ENCODE results near the gene DMXL1. TPM values are rescaled to one million over a fixed set of nuclear protein-coding genes. Genes with fewer than 3 reads are reported as not detected.
A peak's percentile ranks its signal among the peaks of the same experiment; 100 is the strongest.

DMXL1 gene
- total RNA-seq, 2 experiments from 2014 or later = 28.4 to 29.1 TPM

DNA sequence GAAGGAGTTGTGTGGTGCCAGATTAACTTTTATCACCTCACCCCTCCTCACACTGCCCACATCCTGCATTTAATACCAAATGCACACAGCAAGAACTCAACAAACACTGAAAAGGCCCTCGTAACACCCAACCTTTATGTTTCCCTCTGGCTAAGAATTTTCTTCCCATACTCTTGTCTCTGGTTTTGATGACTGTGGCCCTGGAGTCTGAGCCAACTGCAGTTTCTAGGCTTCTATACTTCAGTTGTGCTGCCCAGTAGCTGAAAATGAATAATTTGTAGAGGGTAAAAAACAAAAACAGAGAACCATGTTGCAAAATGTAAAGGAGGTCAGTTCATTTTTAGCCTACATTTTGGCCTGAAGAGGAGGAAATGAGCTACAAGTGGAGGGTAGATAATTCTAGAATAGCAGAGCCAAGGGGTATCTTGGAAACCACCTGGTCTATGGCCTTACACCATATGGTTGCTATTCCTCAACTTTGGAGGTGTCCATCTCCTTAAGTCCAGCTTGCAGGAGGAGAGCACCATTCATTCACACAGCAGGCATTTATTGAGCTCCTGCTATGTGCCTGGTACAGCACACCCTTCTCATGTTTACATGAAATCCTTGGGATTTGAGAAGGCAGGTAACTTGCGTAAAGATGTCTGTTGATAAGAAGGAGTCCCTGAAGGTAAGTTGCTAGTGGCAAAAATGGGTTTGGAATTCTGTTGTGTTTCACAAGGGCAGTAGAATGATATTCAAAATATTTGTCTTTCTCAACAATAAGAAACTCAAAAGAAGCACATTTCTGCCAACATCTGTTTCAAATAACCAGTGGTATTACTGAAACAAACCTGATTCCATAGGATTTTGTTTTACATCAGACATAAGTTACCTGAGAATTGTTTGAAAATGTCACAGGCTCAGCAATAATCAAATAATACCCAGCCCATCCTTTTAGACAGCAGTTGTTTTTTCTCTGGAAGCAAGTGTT, 201.2 kb downstream of the DMXL1 start:
- intact Hi-C loops (cut with DNase I, micrococcal nuclease) = loop anchor here (2.0 to 5.0 kb wide), 2 partner anchors 33 to 70 kb away; no protein-coding TSS in a partner anchor
- TF ChIP-seq, protein P1, sequence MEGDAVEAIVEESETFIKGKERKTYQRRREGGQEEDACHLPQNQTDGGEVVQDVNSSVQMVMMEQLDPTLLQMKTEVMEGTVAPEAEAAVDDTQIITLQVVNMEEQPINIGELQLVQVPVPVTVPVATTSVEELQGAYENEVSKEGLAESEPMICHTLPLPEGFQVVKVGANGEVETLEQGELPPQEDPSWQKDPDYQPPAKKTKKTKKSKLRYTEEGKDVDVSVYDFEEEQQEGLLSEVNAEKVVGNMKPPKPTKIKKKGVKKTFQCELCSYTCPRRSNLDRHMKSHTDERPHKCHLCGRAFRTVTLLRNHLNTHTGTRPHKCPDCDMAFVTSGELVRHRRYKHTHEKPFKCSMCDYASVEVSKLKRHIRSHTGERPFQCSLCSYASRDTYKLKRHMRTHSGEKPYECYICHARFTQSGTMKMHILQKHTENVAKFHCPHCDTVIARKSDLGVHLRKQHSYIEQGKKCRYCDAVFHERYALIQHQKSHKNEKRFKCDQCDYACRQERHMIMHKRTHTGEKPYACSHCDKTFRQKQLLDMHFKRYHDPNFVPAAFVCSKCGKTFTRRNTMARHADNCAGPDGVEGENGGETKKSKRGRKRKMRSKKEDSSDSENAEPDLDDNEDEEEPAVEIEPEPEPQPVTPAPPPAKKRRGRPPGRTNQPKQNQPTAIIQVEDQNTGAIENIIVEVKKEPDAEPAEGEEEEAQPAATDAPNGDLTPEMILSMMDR (IDR thresholded peaks at IDR 0.05) = no peak
- Mint-ChIP-seq H3K4me1 (ENCODE audit: low read depth) (peaks cover 79% of the 10 kb centered on the region), H3K36me3 (ENCODE audit: low read depth) (peaks cover 60% of the 10 kb centered on the region), H3K27ac (peak overlapping the region; percentile 97), H3K9me3 (no peaks in the 10 kb centered on the region), H3K27me3 (no peaks in the 10 kb centered on the region), H3K4me3 (peak overlapping the region; percentile 99)
- H3K9me3 ChIP-seq (ENCODE audit: control insufficient read depth in 1 of 2, insufficient read depth in 1 of 2, low read length in 2 of 2) = no peaks in the 10 kb centered on the region
- H3K4me3 ChIP-seq (ENCODE audit: low read length) = peak overlapping the region; percentile 69
- POLR2A ChIA-PET = interaction anchor here (0.5 to 7.8 kb wide), 13 partner anchors 8 to 79 kb away, joined by 3 to 116 read pairs (median 6); no protein-coding TSS in a partner anchor
- peaks cover 8% of the 10 kb centered on the region for H3K36me3 ChIP-seq (ENCODE audit: insufficient read depth, low read length)
- DNase-seq = peak in 4 of 14 experiments; percentile 31 to 73 (median 42)
- ATAC-seq (ENCODE audit: poor library complexity) = no peak
- H3K4me1 ChIP-seq (ENCODE audit: insufficient read depth, low read length) = peaks cover 65% of the 10 kb centered on the region
- H3K27ac ChIP-seq (ENCODE audit: low read depth in 1 of 2, low read length in 2 of 2) = peak overlapping the region; percentile 67 to 84
- H3K27me3 ChIP-seq (ENCODE audit: control insufficient read depth in 1 of 2, insufficient read depth in 2 of 2, low read length in 2 of 2) = no peaks in the 10 kb centered on the region
- CTCF ChIA-PET = interaction anchor here (0.7 to 3.8 kb wide), 7 partner anchors 31 to 250 kb away, joined by 3 to 10 read pairs (median 4); no protein-coding TSS in a partner anchor

DNA sequence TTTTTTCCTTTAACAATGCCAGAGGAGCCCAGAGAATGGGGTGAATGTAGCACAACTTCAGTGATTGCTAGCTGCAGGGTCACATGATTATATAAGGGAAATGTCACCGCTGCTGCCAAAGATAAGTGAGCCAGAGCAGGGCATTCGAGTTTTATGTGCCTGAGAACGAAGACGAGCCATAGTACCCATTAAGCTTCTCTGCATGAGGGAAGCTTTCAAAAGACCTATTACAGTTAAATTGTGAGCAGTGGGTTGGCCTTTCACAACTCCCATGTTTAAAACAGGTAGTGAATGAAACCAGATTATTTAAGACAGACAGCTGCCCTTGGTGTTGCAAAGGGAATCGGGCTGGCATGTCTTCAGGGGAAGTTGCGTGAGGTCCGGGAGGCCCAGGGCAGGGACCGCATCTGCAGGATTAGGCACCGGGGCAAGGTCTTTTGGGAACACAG, 202.5 kb downstream of the DMXL1 start:
- H3K36me3 ChIP-seq (ENCODE audit: insufficient read depth, low read length) = peaks cover 8% of the 10 kb centered on the region
- H3K9me3 Mint-ChIP-seq = no peaks in the 10 kb centered on the region
- H3K27me3 Mint-ChIP-seq = peaks cover 6% of the 10 kb centered on the region
- H3K4me1 Mint-ChIP-seq (ENCODE audit: low read depth) = peaks cover 83% of the 10 kb centered on the region
- CTCF ChIA-PET = interaction anchor here (1.2 to 3.8 kb wide), 5 partner anchors 36 to 203 kb away, joined by 3 to 10 read pairs (median 4); partner anchors contain the start of gene DMXL1
- H3K27ac Mint-ChIP-seq = peak overlapping the region; percentile 97
- peak in 3 of 14 experiments; percentile 54 to 62 (median 58) for DNase-seq
- peak overlapping the region; percentile 99 for H3K4me3 Mint-ChIP-seq
- peaks cover 71% of the 10 kb centered on the region for H3K4me1 ChIP-seq (ENCODE audit: insufficient read depth, low read length)
- H3K27me3 ChIP-seq (ENCODE audit: control insufficient read depth in 1 of 2, insufficient read depth in 2 of 2, low read length in 2 of 2) = no peaks in the 10 kb centered on the region
- no peaks in the 10 kb centered on the region for H3K9me3 ChIP-seq (ENCODE audit: control insufficient read depth in 1 of 2, insufficient read depth in 1 of 2, low read length in 2 of 2)
- POLR2A ChIA-PET = interaction anchor here (0.7 to 7.8 kb wide), 17 partner anchors 8 to 202 kb away, joined by 3 to 116 read pairs (median 6); partner anchors contain the start of gene DMXL1
- TF ChIP-seq, protein P1 (IDR thresholded peaks at IDR 0.05) = no peak
- H3K4me3 ChIP-seq (ENCODE audit: low read length) = peak overlapping the region; percentile 69
- peaks cover 64% of the 10 kb centered on the region for H3K36me3 Mint-ChIP-seq (ENCODE audit: low read depth)
- ATAC-seq (ENCODE audit: poor library complexity) = no peak
- H3K27ac ChIP-seq (ENCODE audit: low read depth in 1 of 2, low read length in 2 of 2) = peak overlapping the region; percentile 67 to 84
- intact Hi-C loops (cut with DNase I, micrococcal nuclease) = loop anchor here (2.0 to 5.0 kb wide), 2 partner anchors 31 to 69 kb away; no protein-coding TSS in a partner anchor

DNA sequence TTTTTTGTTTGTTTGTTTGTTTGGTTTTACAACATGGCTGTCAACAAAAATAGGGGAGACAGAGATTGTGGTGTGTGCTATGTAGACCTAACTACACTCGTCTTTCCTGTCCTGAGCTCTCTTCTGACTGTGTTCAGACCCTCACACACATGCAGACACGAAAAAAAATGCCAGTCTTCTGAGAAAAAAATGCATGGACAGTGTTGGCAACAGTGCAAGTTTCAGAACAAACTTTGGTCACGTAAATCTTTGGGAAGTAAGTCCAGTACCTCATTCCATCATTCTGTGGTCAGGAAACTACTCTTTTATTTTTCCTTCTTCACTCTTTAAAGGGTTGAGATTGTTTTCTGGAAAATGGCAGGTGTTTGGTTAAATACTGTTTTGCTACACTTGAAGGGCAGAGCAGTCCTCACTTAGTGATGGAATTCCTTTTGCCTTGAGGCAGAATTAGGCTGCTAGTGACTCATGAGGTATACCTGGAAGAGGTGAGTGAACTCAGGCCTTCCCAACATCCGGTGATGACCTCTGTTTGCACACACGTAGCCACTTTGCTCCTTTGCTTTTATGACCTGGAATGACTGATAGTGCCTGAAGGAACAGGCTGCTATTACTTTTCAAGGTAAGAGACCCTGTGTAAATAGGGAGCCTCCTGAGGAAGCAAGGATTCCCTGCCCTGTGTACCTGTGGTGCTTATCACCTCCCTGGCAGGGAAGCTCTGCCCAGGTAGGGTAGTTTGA, 203.3 kb downstream of the DMXL1 start:
- Histone ChIP-seq H3K36me3 (ENCODE audit: insufficient read depth, low read length) (peaks cover 8% of the 10 kb centered on the region), H3K27ac (ENCODE audit: low read depth in 1 of 2, low read length in 2 of 2) (peak overlapping the region; percentile 67 to 84), H3K4me1 (ENCODE audit: insufficient read depth, low read length) (peaks cover 78% of the 10 kb centered on the region), H3K27me3 (ENCODE audit: control insufficient read depth in 1 of 2, insufficient read depth in 2 of 2, low read length in 2 of 2) (no peaks in the 10 kb centered on the region), H3K4me3 (ENCODE audit: low read length) (peak overlapping the region; percentile 69), H3K9me3 (ENCODE audit: control insufficient read depth in 1 of 2, insufficient read depth in 1 of 2, low read length in 2 of 2) (no peaks in the 10 kb centered on the region)
- intact Hi-C loops (cut with DNase I, micrococcal nuclease) = loop anchor here in 1 of 2 experiments (5.0 kb wide), 1 partner anchor 68 kb away; no protein-coding TSS in a partner anchor
- Mint-ChIP-seq H3K9me3 (no peaks in the 10 kb centered on the region), H3K4me1 (ENCODE audit: low read depth) (peaks cover 91% of the 10 kb centered on the region), H3K27ac (peak overlapping the region; percentile 97), H3K4me3 (peak overlapping the region; percentile 99), H3K27me3 (peaks cover 6% of the 10 kb centered on the region), H3K36me3 (ENCODE audit: low read depth) (peaks cover 64% of the 10 kb centered on the region)
- ChIA-PET POLR2A (interaction anchor here (0.7 to 7.8 kb wide), 17 partner anchors 10 to 81 kb away, joined by 3 to 116 read pairs (median 6); no protein-coding TSS in a partner anchor), CTCF (interaction anchor here (1.4 to 2.2 kb wide), 6 partner anchors 9 to 204 kb away, joined by 4 to 7 read pairs (median 4); partner anchors contain the start of gene DMXL1)
- no peak for ATAC-seq (ENCODE audit: poor library complexity)
- peak in 3 of 14 experiments; percentile 38 to 50 (median 38) for DNase-seq
- TF ChIP-seq, protein P1 (IDR thresholded peaks at IDR 0.05) = no peak

Measured in CD4-positive, alpha-beta T cell (primary cell).